ENCODE results near the gene AGXT2. TPM values are rescaled to one million over a fixed set of nuclear protein-coding genes. Genes with fewer than 3 reads are reported as not detected.

AGXT2 gene
- polyA plus RNA-seq, 1 experiment, result not detected

DNA sequence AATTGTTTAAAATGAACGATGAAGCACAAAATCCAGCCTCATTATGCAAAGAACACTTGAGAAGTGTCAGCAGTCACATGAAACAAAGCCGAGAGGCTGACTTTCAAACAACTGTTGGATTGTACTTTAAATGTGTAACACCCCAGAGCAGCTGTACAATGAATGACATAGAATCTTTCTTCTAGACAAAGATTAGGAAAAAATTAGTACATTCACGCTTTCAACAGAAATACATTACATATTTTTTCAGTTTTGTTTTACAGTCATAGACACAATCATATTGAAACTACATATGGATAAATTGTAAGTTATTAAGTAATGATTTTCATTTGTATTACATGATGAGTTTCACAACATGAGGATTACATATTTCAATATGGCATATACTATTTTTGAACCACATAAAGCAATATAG is 10.6 kb upstream of the AGXT2 start:
- no peak for DNase-seq (ENCODE audit: low read depth)
- ChIA-PET POLR2A (no interaction called here), CTCF (no interaction called here)
- TF ChIP-seq, protein P1, sequence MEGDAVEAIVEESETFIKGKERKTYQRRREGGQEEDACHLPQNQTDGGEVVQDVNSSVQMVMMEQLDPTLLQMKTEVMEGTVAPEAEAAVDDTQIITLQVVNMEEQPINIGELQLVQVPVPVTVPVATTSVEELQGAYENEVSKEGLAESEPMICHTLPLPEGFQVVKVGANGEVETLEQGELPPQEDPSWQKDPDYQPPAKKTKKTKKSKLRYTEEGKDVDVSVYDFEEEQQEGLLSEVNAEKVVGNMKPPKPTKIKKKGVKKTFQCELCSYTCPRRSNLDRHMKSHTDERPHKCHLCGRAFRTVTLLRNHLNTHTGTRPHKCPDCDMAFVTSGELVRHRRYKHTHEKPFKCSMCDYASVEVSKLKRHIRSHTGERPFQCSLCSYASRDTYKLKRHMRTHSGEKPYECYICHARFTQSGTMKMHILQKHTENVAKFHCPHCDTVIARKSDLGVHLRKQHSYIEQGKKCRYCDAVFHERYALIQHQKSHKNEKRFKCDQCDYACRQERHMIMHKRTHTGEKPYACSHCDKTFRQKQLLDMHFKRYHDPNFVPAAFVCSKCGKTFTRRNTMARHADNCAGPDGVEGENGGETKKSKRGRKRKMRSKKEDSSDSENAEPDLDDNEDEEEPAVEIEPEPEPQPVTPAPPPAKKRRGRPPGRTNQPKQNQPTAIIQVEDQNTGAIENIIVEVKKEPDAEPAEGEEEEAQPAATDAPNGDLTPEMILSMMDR (IDR thresholded peaks at IDR 0.05; ENCODE audit: insufficient read depth, low read depth, low read length), result no peak
- Histone ChIP-seq H3K27me3 (ENCODE audit: control insufficient read depth, insufficient read depth, low read length) (no peaks in the 10 kb centered on the region), H3K36me3 (ENCODE audit: control insufficient read depth, insufficient read depth, low read length) (no peaks in the 10 kb centered on the region), H3K4me3 (ENCODE audit: low read depth, low read length) (no peak overlapping the region)

DNA sequence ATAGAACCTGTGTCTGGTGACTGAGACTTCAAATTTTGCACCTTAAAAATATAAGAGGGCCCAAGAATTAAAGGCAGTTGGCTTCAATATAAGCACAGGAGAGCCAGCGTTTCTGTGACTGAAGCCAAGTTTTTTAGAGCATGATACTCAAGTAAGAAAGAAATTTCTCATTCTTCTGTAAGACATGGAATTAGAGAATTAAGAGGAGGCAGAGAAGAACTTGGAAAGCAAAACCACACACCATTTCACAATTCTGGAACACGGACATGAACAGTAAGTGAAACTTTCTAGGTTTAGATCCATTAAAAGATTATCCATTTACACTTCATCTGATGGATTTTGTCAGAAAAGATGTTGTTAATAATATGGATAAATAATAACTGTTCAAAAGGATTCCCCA is 8.9 kb upstream of the AGXT2 start:
- Histone ChIP-seq H3K4me3 (ENCODE audit: low read depth, low read length) (no peak overlapping the region), H3K36me3 (ENCODE audit: control insufficient read depth, insufficient read depth, low read length) (no peaks in the 10 kb centered on the region), H3K27me3 (ENCODE audit: control insufficient read depth, insufficient read depth, low read length) (no peaks in the 10 kb centered on the region)
- POLR2A ChIA-PET, result no interaction called here
- CTCF ChIA-PET, result no interaction called here
- TF ChIP-seq, protein P1 (IDR thresholded peaks at IDR 0.05; ENCODE audit: insufficient read depth, low read depth, low read length), result no peak
- DNase-seq (ENCODE audit: low read depth), result no peak

DNA sequence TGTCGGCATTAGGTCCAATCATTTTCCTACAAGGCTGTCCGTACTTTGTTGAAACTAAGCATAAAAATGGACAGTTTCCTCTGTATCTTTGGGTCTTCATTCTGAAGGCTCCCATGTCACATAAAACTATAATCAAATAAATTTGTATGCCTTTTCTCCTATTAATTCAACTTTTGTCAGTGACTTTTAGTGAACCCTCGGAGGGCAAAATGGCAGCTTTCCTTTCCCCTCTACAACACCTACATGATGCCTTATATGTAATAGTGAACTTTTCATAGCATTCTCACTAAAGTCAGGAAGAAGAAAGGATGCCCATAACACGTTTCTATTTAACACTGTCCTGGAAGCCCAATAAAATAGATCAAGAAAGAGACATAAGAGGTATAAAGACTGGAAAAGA is 5.1 kb upstream of the AGXT2 start:
- H3K4me3 ChIP-seq (ENCODE audit: low read depth, low read length), result no peak overlapping the region
- CTCF ChIA-PET, result no interaction called here

DNA sequence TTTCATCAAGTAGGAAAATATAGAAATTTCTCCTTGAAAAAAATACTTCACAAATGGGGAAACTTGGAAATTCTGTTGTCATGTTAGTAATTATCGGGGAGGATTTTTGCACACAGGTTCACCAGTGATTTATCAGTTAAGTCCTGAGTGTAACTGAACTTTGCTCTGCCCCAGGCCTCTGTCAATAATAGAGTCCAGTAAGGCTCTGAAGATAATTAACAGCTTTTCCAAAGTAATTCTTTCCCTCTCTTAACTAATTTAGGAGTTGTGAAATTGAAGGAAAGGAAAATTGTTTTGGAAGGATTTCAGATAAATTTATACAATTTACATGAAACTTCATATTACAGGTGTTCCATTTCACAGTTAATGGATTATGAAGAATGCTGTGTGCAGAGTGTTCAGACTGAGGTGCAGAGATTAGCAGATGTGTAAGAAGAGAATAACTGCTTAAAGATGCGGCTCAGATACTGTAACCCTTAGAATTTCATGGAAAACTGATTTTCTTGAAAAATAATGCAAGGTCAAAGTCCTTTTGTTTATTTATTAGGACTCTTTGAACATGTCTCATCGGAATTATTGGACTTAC is 2.9 kb upstream of the AGXT2 start:
- Histone ChIP-seq H3K4me3 (ENCODE audit: low read depth, low read length) (no peak overlapping the region), H3K36me3 (ENCODE audit: control insufficient read depth, insufficient read depth, low read length) (no peaks in the 10 kb centered on the region), H3K27me3 (ENCODE audit: control insufficient read depth, insufficient read depth, low read length) (no peaks in the 10 kb centered on the region)
- DNase-seq (ENCODE audit: low read depth), result no peak
- TF ChIP-seq, protein P1 (IDR thresholded peaks at IDR 0.05; ENCODE audit: insufficient read depth, low read depth, low read length), result no peak
- ChIA-PET POLR2A (no interaction called here), CTCF (no interaction called here)

More for the DNA sequence above, 5.1 kb upstream of the AGXT2 start:
- TF ChIP-seq, protein P1 (IDR thresholded peaks at IDR 0.05; ENCODE audit: insufficient read depth, low read depth, low read length), result no peak
- POLR2A ChIA-PET, result no interaction called here
- DNase-seq (ENCODE audit: low read depth), result no peak
- no peaks in the 10 kb centered on the region for H3K27me3 ChIP-seq (ENCODE audit: control insufficient read depth, insufficient read depth, low read length)
- H3K36me3 ChIP-seq (ENCODE audit: control insufficient read depth, insufficient read depth, low read length), result no peaks in the 10 kb centered on the region

DNA sequence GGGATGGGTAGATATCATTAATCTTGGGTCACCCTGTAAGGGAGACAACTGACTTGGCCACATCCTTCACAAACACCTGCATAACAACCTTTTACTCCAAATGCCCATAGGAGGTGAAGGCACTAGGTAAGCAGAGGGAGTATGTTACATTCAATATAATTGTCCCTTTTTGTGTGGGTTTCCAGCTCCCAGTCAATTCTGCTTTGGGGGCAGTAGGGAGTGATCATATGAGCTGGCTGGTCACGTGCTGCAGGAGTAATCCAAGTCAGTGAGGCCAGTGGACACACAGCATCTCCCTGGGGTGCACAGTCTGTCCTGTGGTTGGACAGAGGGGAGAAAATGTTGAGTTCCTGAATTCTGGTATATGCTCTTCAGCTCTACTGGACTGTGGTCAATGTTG is 1.2 kb upstream of the AGXT2 start:
- ChIA-PET CTCF (no interaction called here), POLR2A (no interaction called here)
- no peak overlapping the region for H3K4me3 ChIP-seq (ENCODE audit: low read depth, low read length)
- H3K27me3 ChIP-seq (ENCODE audit: control insufficient read depth, insufficient read depth, low read length), result no peaks in the 10 kb centered on the region
- DNase-seq (ENCODE audit: low read depth), result no peak
- TF ChIP-seq, protein P1 (IDR thresholded peaks at IDR 0.05; ENCODE audit: insufficient read depth, low read depth, low read length), result no peak
- no peaks in the 10 kb centered on the region for H3K36me3 ChIP-seq (ENCODE audit: control insufficient read depth, insufficient read depth, low read length)
